Superior temporal gyrus (tissue), 1 donor: Measurements from ENCODE around the gene LFNG.
A peak's percentile ranks its signal among the peaks of the same experiment; 100 is the strongest.

Experiments used
- DNase-seq: peaks from one replicate; pipeline ENCODE4 v3.0.0-alpha.2; 2016; ENCODE audit errors: extremely low spot score

Gene LFNG

GRCh38 chr7:2570021-2570420 is 50.4 kb downstream of the LFNG start:
- DNase-seq, result no peak

GRCh38 chr7:2571409-2571808 is 51.8 kb downstream of the LFNG start:
- DNase-seq, result no peak

GRCh38 chr7:2572101-2572842 is 52.7 kb downstream of the LFNG start:
- DNase-seq, result no peak

GRCh38 chr7:2573761-2574160 is 54.2 kb downstream of the LFNG start:
- DNase-seq, result no peak

GRCh38 chr7:2575046-2575732 is 55.6 kb downstream of the LFNG start:
- DNase-seq, result no peak

GRCh38 chr7:2575733-2576340 is 56.3 kb downstream of the LFNG start:
- DNase-seq, result peak; percentile 24

GRCh38 chr7:2576742-2577491 is 57.3 kb downstream of the LFNG start:
- DNase-seq, result no peak
